Measurements from ENCODE around the gene NR6A1. TPM values are rescaled to one million over a fixed set of nuclear protein-coding genes. Genes with fewer than 3 reads are reported as not detected.

NR6A1 gene
- total and polyA plus RNA-seq, 2 of the 13 experiments (the other 11 are each of a cell fraction or from before 2014, with no cell fraction given): 28.1 to 31.5 TPM

GRCh38 chr9:124680714-124681390, 90.3 kb downstream of the NR6A1 start (continued):
- no peak for TF ChIP-seq BRF2 (CRISPR knock-in tag; IDR thresholded peaks at IDR 0.05)
- peak; percentile 42; the same call in 1 of the 2 replicates for TF ChIP-seq FOXA3 (CRISPR knock-in tag; IDR thresholded peaks at IDR 0.05)

GRCh38 chr9:124680049-124680448, 91.1 kb downstream of the NR6A1 start:
- TF ChIP-seq ARID3A (IDR thresholded peaks at IDR 0.05; ENCODE audit: low read depth, low read length): 0 out of 2 replicates have a peak, but pooled peaks have one; percentile 4
- no peak for TF ChIP-seq MTA3 (CRISPR knock-in tag; IDR thresholded peaks at IDR 0.05)
- no peak for TF ChIP-seq ZBTB42 (CRISPR knock-in tag; IDR thresholded peaks at IDR 0.05)
- 95% methylated on average over 1 of the region's 1 CpG for WGBS (ENCODE audit: low lambda C conversion rate)
- Histone ChIP-seq H3K4me1 (ENCODE audit: insufficient read depth, low read length) (peaks cover 45% of the 10 kb centered on the region), H3K27me3 (ENCODE audit: control insufficient read depth in 1 of 2, insufficient read depth in 2 of 2, low read length in 2 of 2) (no peaks in the 10 kb centered on the region), H3K9me3 (ENCODE audit: low read length) (no peaks in the 10 kb centered on the region), H3K4me3 (replicated peaks in 1 of 3; ENCODE audit: insufficient read depth in 1 of 3, low read depth in 2 of 3, low read length in 3 of 3) (no peak overlapping the region), H4K20me1 (ENCODE audit: insufficient read depth, low read length) (no peaks in the 10 kb centered on the region), H3K79me2 (ENCODE audit: insufficient read depth, low read length) (peaks cover 8% of the 10 kb centered on the region), H3K4me2 (ENCODE audit: low read depth, low read length) (peak overlapping the region; percentile 16; the same call in 1 of the 2 replicates), H3K36me3 (replicated peaks in 1 of 2; ENCODE audit: control insufficient read depth in 1 of 2, insufficient read depth in 2 of 2, low read length in 2 of 2) (peaks cover 3 to 7% of the 10 kb centered on the region in 2 experiments; a peak in 2 of 5 replicates), H3K27ac (ENCODE audit: extremely low read length, insufficient read depth, low read length) (peak overlapping the region; percentile 70), H2AFZ (ENCODE audit: low read length) (no peak overlapping the region), H3K9ac (ENCODE audit: insufficient read depth, low read depth, low read length) (0 out of 2 replicates have a peak overlapping the region, but pooled peaks have one; percentile 19)
- ChIA-PET CTCF (ENCODE audit: low intra/inter-chr PET ratio, low total read pairs) (no interaction called here), POLR2A (interaction anchor here (1.0 kb wide), 2 partner anchors 15 to 16 kb away, joined by 3 read pairs; no protein-coding TSS in a partner anchor)
- peak; percentile 56 for ATAC-seq
- intact Hi-C loops (cut with micrococcal nuclease; ENCODE audit: unreplicated experiment): loop anchor here (2.0 kb wide), 1 partner anchor 21 kb away; no protein-coding TSS in a partner anchor
- in situ Hi-C loops (cut with HindIII; ENCODE audit: extremely low pct_ligation_motif_present, low pct_unique_long_range_greater_than_20kb): no loop called here
- BruUV-seq (replicated peaks): no TSS peak
- no peak for DNase-seq (ENCODE audit: low spot score)
- FAIRE-seq: no peak
